Uterus (tissue), 4 donors: Measurements from ENCODE around the gene VIL1. TPM values are rescaled to one million over a fixed set of nuclear protein-coding genes. Genes with fewer than 3 reads are reported as not detected.

Experiments
- DNase-seq, 2 donors: peaks; one replicate each; pipeline ENCODE4 v3.0.0-alpha.2; 2019 to 2020
- H3K27ac ChIP-seq, 2 donors: fragments of 200-600 bp; sonication (generic); 1 replicate in 1 of 2; 2 replicates in 1 of 2; pipeline ENCODE4 v1.5.1; 2016 to 2018
- H3K27me3 ChIP-seq, 2 donors: fragments of 200-600 bp; sonication (generic); one replicate each; pipeline ENCODE4 v1.5.1; 2018 to 2019; ENCODE audit warnings: control low read depth in 1 of 2
- H3K36me3 ChIP-seq, 2 donors: fragments of 200-600 bp; sonication (generic); one replicate each; pipeline ENCODE4 v1.5.1; 2019; ENCODE audit warnings: control low read depth in 1 of 2
- H3K4me1 ChIP-seq, 2 donors: fragments of 200-600 bp; sonication (generic); one replicate each; pipeline ENCODE4 v1.5.1; 2018 to 2019; ENCODE audit warnings: control low read depth in 1 of 2
- H3K4me3 ChIP-seq, 2 donors: fragments of 200-600 bp; sonication (generic); 1 replicate in 1 of 2; 2 replicates in 1 of 2; pipeline ENCODE4 v1.5.1; 2018 to 2019; ENCODE audit warnings: mild to moderate bottlenecking in 1 of 2
- H3K9me3 ChIP-seq, 2 donors: fragments of 200-600 bp; sonication (generic); one replicate each; pipeline ENCODE4 v1.5.1; 2019; ENCODE audit warnings: control low read depth in 1 of 2
- CTCF ChIP-seq, 4 experiments: fragments of 200-600 bp in 2 of 4; fragments of 450-650 bp in 2 of 4; sonication (generic) in 2 of 4; IDR thresholded peaks; one replicate each; pipeline ENCODE4 v1.5.1; 2016 to 2019; ENCODE audit warnings: antibody characterized with exemption in 4 of 4, mild to moderate bottlenecking in 2 of 4, moderate library complexity in 1 of 4
- POLR2A ChIP-seq, 2 donors: fragments of 450-650 bp; IDR thresholded peaks; one replicate each; pipeline ENCODE4 v1.6.1; 2016; ENCODE audit warnings: antibody characterized with exemption in 2 of 2, mild to moderate bottlenecking in 1 of 2, moderate library complexity in 1 of 2
- intact Hi-C: fragments of 100-400 bp; cut with DNase I; formaldehyde crosslinking; loops from one replicate; pipeline ENCODE4 v1.15.1; 2023; ENCODE audit warnings: low total_unique reads
- total RNA-seq, 4 donors: library from RNA; depleted of rRNA in 3 of 4; stranded (reverse); fragments of >200 nt in 3 of 4; gene quantifications; one replicate each; pipeline versions ENCODE4 v1.1.0 to v1.2.4, GENCODE V29; 2014 to 2023
- donor health status: DM: yes; HTN: yes; CAD: no.

VIL1 gene
- total RNA-seq, 4 donors from 2014 or later: 0.28 to 0.59 (median 0.51) TPM; not detected in 1

- Histone ChIP-seq H3K36me3 (no peaks in the 10 kb centered on the region), H3K27ac (no peak overlapping the region), H3K4me1 (no peaks in the 10 kb centered on the region), H3K9me3 (no peaks in the 10 kb centered on the region), H3K4me3 (no peak overlapping the region), H3K27me3 (no peaks in the 10 kb centered on the region)
- DNase-seq: no peak
- TF ChIP-seq POLR2A (IDR thresholded peaks at IDR 0.05) (no peak), CTCF (IDR thresholded peaks at IDR 0.05) (no peak)
- intact Hi-C loops: no loop called here
These were observed 27.6 kb downstream of the VIL1 start for GRCh38 chr2:218446547-218446946.

- H3K36me3 ChIP-seq: no peaks in the 10 kb centered on the region
- intact Hi-C loops: no loop called here
- TF ChIP-seq POLR2A (IDR thresholded peaks at IDR 0.05) (no peak), CTCF (IDR thresholded peaks at IDR 0.05) (no peak)
These were observed 28.1 kb downstream of the VIL1 start for GRCh38 chr2:218447072-218447471.

GRCh38 chr2:218448934-218449333 lies 30.0 kb downstream of the VIL1 start:
- no peak for DNase-seq
- Histone ChIP-seq H3K9me3 (no peaks in the 10 kb centered on the region), H3K4me1 (no peaks in the 10 kb centered on the region), H3K36me3 (no peaks in the 10 kb centered on the region), H3K27me3 (no peaks in the 10 kb centered on the region), H3K4me3 (no peak overlapping the region), H3K27ac (no peak overlapping the region)
- TF ChIP-seq POLR2A (IDR thresholded peaks at IDR 0.05) (no peak), CTCF (IDR thresholded peaks at IDR 0.05) (no peak)
- intact Hi-C loops: no loop called here

More at GRCh38 chr2:218447072-218447471, 28.1 kb downstream of the VIL1 start:
- Histone ChIP-seq H3K27me3 (no peaks in the 10 kb centered on the region), H3K9me3 (no peaks in the 10 kb centered on the region), H3K27ac (no peak overlapping the region), H3K4me3 (no peak overlapping the region), H3K4me1 (no peaks in the 10 kb centered on the region)
- no peak for DNase-seq

- intact Hi-C loops: no loop called here
- H3K4me1 ChIP-seq: no peaks in the 10 kb centered on the region
- H3K27me3 ChIP-seq: no peaks in the 10 kb centered on the region
- H3K9me3 ChIP-seq: no peaks in the 10 kb centered on the region
- H3K4me3 ChIP-seq: no peak overlapping the region
- H3K36me3 ChIP-seq: no peaks in the 10 kb centered on the region
- H3K27ac ChIP-seq: no peak overlapping the region
- TF ChIP-seq POLR2A (IDR thresholded peaks at IDR 0.05) (no peak), CTCF (IDR thresholded peaks at IDR 0.05) (no peak)
- no peak for DNase-seq
These were observed 33.2 kb downstream of the VIL1 start for GRCh38 chr2:218452079-218452478.

GRCh38 chr2:218456849-218457248 lies 37.9 kb downstream of the VIL1 start:
- Histone ChIP-seq H3K4me1 (no peaks in the 10 kb centered on the region), H3K27ac (no peak overlapping the region), H3K9me3 (no peaks in the 10 kb centered on the region), H3K27me3 (no peaks in the 10 kb centered on the region), H3K36me3 (no peaks in the 10 kb centered on the region), H3K4me3 (no peak overlapping the region)
- DNase-seq: no peak
- no peak for TF ChIP-seq CTCF (IDR thresholded peaks at IDR 0.05)
- TF ChIP-seq POLR2A (IDR thresholded peaks at IDR 0.05): no peak
- intact Hi-C loops: no loop called here
